IMR-90 (cell line): ENCODE results near the gene PPP1R3F. TPM values are rescaled to one million over a fixed set of nuclear protein-coding genes. Genes with fewer than 3 reads are reported as not detected.

Experiments
- CTCF ChIP-seq: conservative IDR thresholded peaks from 2 replicates; pipeline ENCODE4 v1.5.1; 2012; ENCODE audit warnings: mild to moderate bottlenecking, low read depth, low read length, improper control_type of control experiment
- polyA plus RNA-seq, 3 experiments: library from polyadenylated mRNA; depleted of rRNA; stranded (reverse); fragments of >200 nt; gene quantifications; 2 replicates each; pipeline ENCODE4 v1.2.3, GENCODE V29; 2012; ENCODE audit warnings: low replicate concordance in 1 of 3
- total RNA-seq: library from RNA; depleted of rRNA; stranded (reverse); fragments of >200 nt; gene quantifications from 2 replicates; pipeline ENCODE4 v1.2.3, GENCODE V29; 2012

Gene PPP1R3F
- total and polyA plus RNA-seq, 2 of the 4 experiments (the other 2 are of a cell fraction): 0.72 to 1.7 TPM

GRCh38 chrX:49266523-49267445 is 2.8 kb upstream of the PPP1R3F start (continued):
- no peak for TF ChIP-seq CTCF
